ENCODE data around the gene GAS6. TPM values are rescaled to one million over a fixed set of nuclear protein-coding genes. Genes with fewer than 3 reads are reported as not detected.
"Not testable (repeated sequence)": the region's sequence is repeated elsewhere in the genome, so short reads cannot be mapped to it uniquely, and the experiment has no call there.

Gene GAS6
- total RNA-seq, 1 experiment from 2014 or later = 49.4 TPM

- ChIA-PET RAD21 (ENCODE audit: low non-redundant PET in 1 of 2, low total read pairs in 2 of 2, uncharacterized antibody in 2 of 2, unreplicated experiment in 2 of 2) (no interaction called here), POLR2A (no interaction called here)
- no TSS peak for BruUV-seq (replicated peaks)
These were observed 35.5 kb downstream of the GAS6 start for GRCh38 chr13:113828282-113828825.

DNA sequence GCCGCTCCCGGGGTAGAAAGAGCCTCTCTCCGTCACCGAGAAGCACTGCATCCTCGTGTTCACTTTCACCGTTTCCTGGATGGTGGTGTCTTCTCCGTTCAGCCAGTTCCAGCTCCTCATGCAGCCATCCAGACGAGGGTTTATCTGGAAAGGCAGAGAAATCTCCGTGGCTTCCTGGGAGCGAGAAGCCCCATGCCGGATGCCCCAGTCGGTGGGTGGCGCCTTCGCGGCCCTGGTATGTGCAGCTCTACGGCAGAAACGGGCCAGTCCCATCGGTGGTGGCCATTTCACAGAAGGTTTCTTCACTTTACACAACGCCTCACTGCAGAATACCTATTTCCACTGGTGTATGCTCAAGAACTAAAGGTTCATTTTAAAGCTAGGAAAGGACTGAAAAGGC is 36.9 kb downstream of the GAS6 start:
- Histone ChIP-seq H3K9me3 (ENCODE audit: control insufficient read depth in 1 of 2, insufficient read depth in 1 of 2, low read depth in 1 of 2, low read length in 2 of 2) (no peaks in the 10 kb centered on the region), H3K27ac (ENCODE audit: low read depth, low read length) (no peak overlapping the region), H3K9me2 (ENCODE audit: insufficient read depth) (no peaks in the 10 kb centered on the region), H3K4me2 (ENCODE audit: low read length) (no peak overlapping the region), H3K79me2 (ENCODE audit: insufficient read depth, low read length) (peaks cover 16% of the 10 kb centered on the region; the same call in 1 of the 2 replicates), H3K9ac (ENCODE audit: low read length) (no peak overlapping the region), H4K20me1 (ENCODE audit: insufficient read depth) (no peaks in the 10 kb centered on the region), H2AFZ (ENCODE audit: low read depth, low read length, poor library complexity, severe bottlenecking) (no peak overlapping the region), H3K4me1 (ENCODE audit: control insufficient read depth in 1 of 2, insufficient read depth in 2 of 2, low read length in 2 of 2) (no peaks in the 10 kb centered on the region), H3K27me3 (ENCODE audit: insufficient read depth, low read length) (no peaks in the 10 kb centered on the region), H3K36me3 (ENCODE audit: control insufficient read depth in 1 of 2, insufficient read depth in 2 of 2, low read length in 2 of 2) (peaks cover 6 to 13% of the 10 kb centered on the region in 2 experiments; a peak in 2 of 4 replicates), H3K4me3 (replicated peaks in 1 of 2; ENCODE audit: low read depth in 1 of 2, low read length in 2 of 2) (no peak overlapping the region)
- TF ChIP-seq SIN3A (IDR thresholded peaks at IDR 0.05; ENCODE audit: low read depth) (no peak), EZH2phosphoT487 (IDR thresholded peaks at IDR 0.05; ENCODE audit: borderline replicate concordance) (no peak)
- DNase-seq (ENCODE audit: low read depth, low spot score) (no peak), ATAC-seq (no peak)
- no TSS peak for BruUV-seq (replicated peaks)
- ChIA-PET RAD21 (ENCODE audit: low non-redundant PET in 1 of 2, low total read pairs in 2 of 2, uncharacterized antibody in 2 of 2, unreplicated experiment in 2 of 2) (no interaction called here), CTCF (no interaction called here), POLR2A (no interaction called here)
- intact Hi-C loops (cut with micrococcal nuclease) = no loop called here

More at GRCh38 chr13:113828282-113828825, 35.5 kb downstream of the GAS6 start:
- Histone ChIP-seq H3K9me3 (ENCODE audit: control insufficient read depth in 1 of 2, insufficient read depth in 1 of 2, low read depth in 1 of 2, low read length in 2 of 2) (no peaks in the 10 kb centered on the region), H3K27me3 (ENCODE audit: insufficient read depth, low read length) (no peaks in the 10 kb centered on the region), H3K27ac (ENCODE audit: low read depth, low read length) (no peak overlapping the region), H2AFZ (ENCODE audit: low read depth, low read length, poor library complexity, severe bottlenecking) (no peak overlapping the region), H4K20me1 (ENCODE audit: insufficient read depth) (no peaks in the 10 kb centered on the region), H3K79me2 (ENCODE audit: insufficient read depth, low read length) (peaks cover 9% of the 10 kb centered on the region; the same call in 1 of the 2 replicates), H3K4me3 (replicated peaks in 1 of 2; ENCODE audit: low read depth in 1 of 2, low read length in 2 of 2) (no peak overlapping the region), H3K9me2 (ENCODE audit: insufficient read depth) (no peaks in the 10 kb centered on the region), H3K4me2 (ENCODE audit: low read length) (no peak overlapping the region), H3K9ac (ENCODE audit: low read length) (no peak overlapping the region), H3K4me1 (ENCODE audit: control insufficient read depth in 1 of 2, insufficient read depth in 2 of 2, low read length in 2 of 2) (no peaks in the 10 kb centered on the region), H3K36me3 (ENCODE audit: control insufficient read depth in 1 of 2, insufficient read depth in 2 of 2, low read length in 2 of 2) (peaks cover 6 to 11% of the 10 kb centered on the region in 2 experiments; a peak in 2 of 4 replicates)
- no peak for DNase-seq (ENCODE audit: low read depth, low spot score)
- ATAC-seq = no peak
- TF ChIP-seq JUND (IDR thresholded peaks at IDR 0.05) = no peak
- TF ChIP-seq ELF1 (IDR thresholded peaks at IDR 0.05; ENCODE audit: borderline replicate concordance, low read depth) = no peak
- no peak for TF ChIP-seq ZNF274 (IDR thresholded peaks at IDR 0.05; ENCODE audit: low read depth, low read length)
- TF ChIP-seq SIN3A (IDR thresholded peaks at IDR 0.05; ENCODE audit: low read depth) = no peak
- TF ChIP-seq EGR1 (IDR thresholded peaks at IDR 0.05; ENCODE audit: low read depth) = no peak
- CTCF ChIA-PET = no interaction called here
- intact Hi-C loops (cut with micrococcal nuclease) = no loop called here

GRCh38 chr13:113826446-113826845 is 37.4 kb downstream of the GAS6 start:
- DNase-seq (ENCODE audit: low read depth, low spot score); POLR2A ChIA-PET; H4K20me1 ChIP-seq (ENCODE audit: insufficient read depth); H3K4me1 ChIP-seq (ENCODE audit: control insufficient read depth in 1 of 2, insufficient read depth in 2 of 2, low read length in 2 of 2); H3K27ac ChIP-seq (ENCODE audit: low read depth, low read length); H3K9me2 ChIP-seq (ENCODE audit: insufficient read depth); ATAC-seq; intact Hi-C loops (cut with micrococcal nuclease); H3K4me2 ChIP-seq (ENCODE audit: low read length); H3K27me3 ChIP-seq (ENCODE audit: insufficient read depth, low read length); H3K4me3 ChIP-seq (replicated peaks in 1 of 2; ENCODE audit: low read depth in 1 of 2, low read length in 2 of 2); H2AFZ ChIP-seq (ENCODE audit: low read depth, low read length, poor library complexity, severe bottlenecking); H3K9ac ChIP-seq (ENCODE audit: low read length); RAD21 ChIA-PET (ENCODE audit: low non-redundant PET in 1 of 2, low total read pairs in 2 of 2, uncharacterized antibody in 2 of 2, unreplicated experiment in 2 of 2); CTCF ChIA-PET; BruUV-seq (replicated peaks); H3K9me3 ChIP-seq (ENCODE audit: control insufficient read depth in 1 of 2, insufficient read depth in 1 of 2, low read depth in 1 of 2, low read length in 2 of 2): not testable (repeated sequence)
- Histone ChIP-seq H3K36me3 (ENCODE audit: control insufficient read depth in 1 of 2, insufficient read depth in 2 of 2, low read length in 2 of 2) (peaks cover 6 to 13% of the 10 kb centered on the region in 2 experiments; a peak in 2 of 4 replicates), H3K79me2 (ENCODE audit: insufficient read depth, low read length) (peaks cover 21% of the 10 kb centered on the region; the same call in 1 of the 2 replicates)

Measured in HCT116 (cell line).